ENCODE data around the gene RANBP17.
"Not testable (repeated sequence)": the region's sequence is repeated elsewhere in the genome, so short reads cannot be mapped to it uniquely, and the experiment has no call there.

RANBP17 gene

DNA sequence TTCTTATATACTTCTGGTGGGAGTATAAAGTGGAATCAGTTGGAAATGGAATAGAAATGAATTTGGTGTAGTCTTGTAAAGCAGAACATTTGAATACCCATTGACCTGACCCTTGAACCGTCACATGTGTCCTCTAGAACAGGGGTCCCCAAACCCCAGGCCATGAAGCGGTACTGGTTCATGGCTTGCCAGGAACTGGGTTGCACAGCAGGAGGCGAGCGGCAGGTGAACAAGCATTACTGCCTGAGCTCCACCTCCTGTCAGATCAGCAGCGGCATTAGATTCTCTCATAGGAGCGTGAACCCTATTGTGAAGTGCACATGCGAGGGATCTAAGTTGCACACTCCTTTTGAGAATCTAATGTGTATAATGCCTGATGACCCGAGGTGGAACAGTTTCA, 80.0 kb downstream of the RANBP17 start:
- DNase-seq (ENCODE audit: low read depth), result no peak

DNA sequence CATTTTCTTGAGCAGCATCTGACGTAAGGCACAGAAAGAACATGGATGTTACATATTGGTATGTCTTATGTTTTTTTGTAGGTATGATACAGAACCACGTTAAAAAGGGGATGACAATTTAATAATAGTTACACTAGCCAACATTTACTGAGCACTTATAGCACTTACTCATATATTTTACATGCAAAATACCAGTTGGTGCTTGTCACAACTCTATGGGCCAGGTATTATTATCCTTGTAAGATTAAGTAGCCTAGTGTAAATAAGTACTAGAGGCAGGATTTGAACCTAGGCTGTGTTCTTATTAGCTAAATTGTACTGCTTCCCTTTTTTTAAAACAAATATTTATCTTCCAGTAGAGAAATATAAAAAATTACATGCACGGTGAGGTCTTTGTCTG, 83.5 kb downstream of the RANBP17 start:
- no peak for DNase-seq (ENCODE audit: low read depth)

DNA sequence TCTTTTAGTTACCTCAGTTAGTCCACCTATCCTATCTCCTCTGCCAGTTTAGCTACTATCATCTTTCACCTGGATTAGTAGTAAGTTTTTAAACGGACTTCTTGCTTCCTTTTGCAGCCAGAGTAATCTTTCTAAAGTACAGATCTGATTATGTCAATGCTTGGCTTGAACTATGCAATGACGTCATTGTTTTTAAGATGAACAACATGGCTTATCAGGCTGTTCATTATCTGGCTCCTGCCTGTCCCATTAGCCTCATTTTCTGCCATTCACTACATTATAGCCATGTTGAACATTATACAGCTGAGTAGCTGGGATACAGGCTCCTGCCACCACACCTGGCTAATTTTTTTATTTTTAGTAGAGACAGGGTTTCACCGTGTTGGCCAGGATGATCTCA, 98.7 kb downstream of the RANBP17 start:
- DNase-seq (ENCODE audit: low read depth), result no peak

DNA sequence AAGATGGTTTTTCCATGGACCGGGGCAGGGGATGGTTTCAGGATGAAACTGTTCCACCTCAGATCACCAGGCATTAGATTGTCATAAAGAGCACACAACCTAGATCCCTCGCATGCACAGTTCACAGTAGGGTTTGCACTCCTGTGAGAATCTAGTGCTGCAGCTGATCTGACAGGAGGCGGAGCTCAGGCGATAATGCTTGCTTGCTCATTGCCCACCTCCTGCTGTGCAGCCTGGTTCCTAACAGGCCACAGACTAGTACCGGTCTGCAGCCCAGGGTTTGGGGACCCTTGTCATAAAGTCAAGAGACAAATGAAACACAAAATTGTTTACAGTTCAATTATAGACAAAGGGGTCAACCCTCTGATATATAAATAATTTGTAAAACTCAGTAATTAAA, 101.7 kb downstream of the RANBP17 start:
- DNase-seq (ENCODE audit: low read depth), result no peak

DNA sequence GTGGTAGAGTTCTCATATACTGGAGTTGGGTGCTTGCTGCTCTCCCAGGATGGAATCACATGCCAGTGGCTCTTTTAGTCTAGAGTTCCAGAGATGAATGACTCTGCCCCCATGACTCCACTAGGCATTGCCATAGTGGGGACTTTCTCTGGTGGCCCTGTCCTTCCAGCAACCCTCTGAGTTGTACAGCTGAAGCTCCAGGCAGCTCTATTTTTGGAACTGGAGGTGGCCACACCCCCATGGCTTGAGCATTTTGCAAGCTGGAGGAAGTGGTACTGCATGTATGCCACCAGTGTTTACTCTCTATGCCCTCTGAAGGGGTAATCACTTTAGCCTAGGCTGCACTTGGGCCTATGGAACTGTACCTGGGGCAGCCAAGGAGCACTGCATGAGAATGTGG, 112.6 kb downstream of the RANBP17 start:
- DNase-seq (ENCODE audit: low read depth), result no peak

DNA sequence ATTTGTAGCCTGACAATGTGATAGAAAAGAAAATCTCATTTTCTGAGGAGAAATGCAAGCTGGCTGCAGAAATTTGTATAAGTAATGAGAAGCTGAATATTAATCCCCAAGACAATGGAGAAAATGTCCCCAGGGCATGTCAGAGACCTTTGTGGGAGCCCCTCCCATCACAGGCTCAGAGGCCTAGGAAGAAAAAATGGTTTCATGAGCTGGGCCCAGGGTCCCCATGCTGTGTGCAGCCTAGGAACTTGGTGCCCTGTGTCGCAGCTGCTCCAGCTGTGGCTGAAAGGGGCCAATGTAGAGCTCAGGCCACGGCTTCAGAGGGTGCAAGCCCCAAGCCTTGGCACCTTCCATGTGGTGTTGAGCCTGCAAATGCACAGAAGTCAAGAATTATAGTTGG, 118.4 kb downstream of the RANBP17 start:
- DNase-seq (ENCODE audit: low read depth), result not testable (repeated sequence)

DNA sequence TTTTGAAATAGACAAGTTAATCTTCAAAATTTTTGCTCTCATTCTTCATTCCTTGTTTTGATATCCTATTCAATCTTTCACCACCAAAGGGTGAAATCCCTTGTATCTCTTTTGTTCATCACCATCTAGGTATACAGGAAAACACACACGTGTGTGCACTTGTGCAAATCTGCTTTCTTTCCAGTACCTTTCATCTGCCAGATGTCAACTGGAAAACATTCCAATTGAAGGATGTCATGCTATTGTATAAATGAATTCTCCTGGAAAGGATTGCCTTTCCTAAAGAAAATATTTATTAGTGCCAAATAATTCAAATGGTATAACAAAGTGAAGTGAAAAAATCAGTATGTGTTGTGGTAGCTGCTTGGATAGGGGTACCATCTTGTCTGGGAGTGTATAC, 123.7 kb downstream of the RANBP17 start:
- DNase-seq (ENCODE audit: low read depth), result no peak

DNA sequence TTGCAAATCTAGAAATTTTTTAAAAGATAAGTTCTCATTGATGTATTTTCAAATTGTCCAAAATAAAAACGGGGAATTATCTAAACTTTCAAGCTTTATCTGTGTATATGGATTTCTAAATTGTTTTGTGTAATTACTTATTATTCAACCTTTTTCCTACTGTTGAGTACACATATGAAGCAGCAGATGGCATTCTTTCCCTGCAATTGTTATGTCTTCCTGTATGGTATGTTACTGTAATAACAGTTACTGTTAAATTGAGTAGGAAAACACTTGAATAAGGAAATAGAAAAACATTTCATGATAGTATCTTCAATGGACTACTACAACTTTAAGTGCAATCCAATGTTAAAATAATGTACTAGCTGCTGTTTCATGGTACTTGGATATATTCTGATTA, 124.8 kb downstream of the RANBP17 start:
- DNase-seq (ENCODE audit: low read depth), result no peak

DNA sequence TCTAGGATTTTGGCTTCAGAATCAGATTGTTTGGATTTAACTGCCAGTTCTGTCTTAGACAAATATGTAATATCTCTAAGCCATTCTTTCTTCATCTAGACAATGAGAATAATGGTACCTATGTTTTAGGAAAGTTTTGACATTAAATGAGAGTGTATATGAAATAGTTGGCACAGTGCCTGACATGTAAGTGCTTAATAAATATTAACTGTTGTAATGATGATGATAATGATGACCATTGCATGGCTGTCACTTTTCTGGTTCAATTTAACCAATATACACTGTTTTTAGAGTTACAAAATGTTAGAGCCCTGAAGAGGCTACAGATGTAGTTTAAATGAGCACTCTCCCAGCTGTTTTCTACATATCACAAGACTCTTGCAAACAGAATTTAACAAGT, 131.7 kb downstream of the RANBP17 start:
- no peak for DNase-seq (ENCODE audit: low read depth)

DNA sequence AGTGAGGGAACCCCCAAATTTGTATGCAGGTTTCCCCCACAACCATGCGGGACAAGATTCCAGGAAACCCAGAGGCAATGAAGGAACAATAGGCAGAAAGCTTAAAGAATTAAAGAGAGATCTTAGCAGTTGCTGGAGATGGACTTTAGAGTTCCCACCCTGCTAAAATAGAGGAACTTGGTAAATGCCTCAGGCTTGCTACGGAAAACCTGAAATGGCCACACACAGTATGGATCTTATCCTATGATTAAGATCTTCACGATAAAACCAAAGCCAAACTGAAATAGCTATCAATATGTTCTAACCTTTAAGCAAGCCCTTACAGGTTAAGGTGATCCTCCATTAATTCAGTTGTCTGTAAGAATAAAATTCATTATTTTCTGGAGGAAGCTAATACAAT, 148.3 kb downstream of the RANBP17 start:
- no peak for DNase-seq (ENCODE audit: low read depth)

DNA sequence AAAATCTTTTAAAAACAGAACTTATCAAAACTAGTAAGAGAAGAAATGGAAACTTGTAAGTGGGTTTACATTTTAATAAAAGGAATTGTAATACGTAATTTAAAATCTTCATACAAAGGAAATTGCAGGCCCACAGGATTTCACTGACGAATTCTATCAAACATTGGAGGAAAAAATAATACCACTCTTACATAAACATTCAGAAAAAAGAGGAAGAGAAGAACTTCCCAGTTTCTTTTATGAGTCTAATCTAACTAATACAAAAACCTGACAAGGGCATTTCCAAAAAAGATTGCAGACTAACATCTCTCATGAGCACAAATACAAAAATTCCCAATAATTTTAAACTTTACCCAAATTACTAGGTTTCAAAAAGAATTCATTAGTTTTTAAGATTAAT, 149.0 kb downstream of the RANBP17 start:
- DNase-seq (ENCODE audit: low read depth), result no peak

DNA sequence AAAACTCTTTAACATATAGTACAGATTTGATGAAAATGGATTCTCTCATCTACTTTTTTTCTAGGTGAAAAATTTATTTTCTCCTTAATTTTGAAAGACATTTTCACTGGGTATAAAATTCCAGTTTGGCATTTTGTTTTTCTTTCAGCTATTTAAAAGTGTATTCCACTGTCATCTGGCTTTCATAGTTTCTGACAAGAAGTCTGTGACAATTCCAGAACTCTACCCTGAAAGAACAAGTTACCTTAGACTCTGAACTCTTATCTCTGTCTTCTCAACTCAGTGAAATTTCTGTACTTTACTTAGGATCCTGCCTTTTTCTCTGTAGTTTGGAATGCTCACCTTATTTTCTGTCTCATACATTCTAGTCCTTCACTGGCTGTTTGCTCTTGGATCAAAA, 161.7 kb downstream of the RANBP17 start:
- no peak for DNase-seq (ENCODE audit: low read depth)

DNA sequence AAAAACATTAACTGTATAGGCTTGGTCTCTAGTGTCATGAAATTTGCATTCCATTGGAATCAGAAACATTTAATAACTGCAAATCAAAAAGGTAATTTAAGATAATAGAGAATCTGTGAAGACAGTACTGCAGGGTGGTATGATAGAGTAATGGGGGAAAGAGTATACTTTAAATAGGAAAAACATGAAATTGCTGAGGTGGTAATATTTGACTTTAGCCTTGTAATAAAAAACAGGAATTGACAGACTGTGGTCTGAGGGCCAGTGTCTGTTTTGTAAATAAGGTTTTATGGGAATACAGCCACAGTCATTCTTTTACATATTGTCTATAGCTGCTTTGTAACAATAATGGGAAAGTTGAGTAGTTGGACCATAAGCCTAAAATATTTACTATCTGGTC, 162.3 kb downstream of the RANBP17 start:
- DNase-seq (ENCODE audit: low read depth), result no peak

DNA sequence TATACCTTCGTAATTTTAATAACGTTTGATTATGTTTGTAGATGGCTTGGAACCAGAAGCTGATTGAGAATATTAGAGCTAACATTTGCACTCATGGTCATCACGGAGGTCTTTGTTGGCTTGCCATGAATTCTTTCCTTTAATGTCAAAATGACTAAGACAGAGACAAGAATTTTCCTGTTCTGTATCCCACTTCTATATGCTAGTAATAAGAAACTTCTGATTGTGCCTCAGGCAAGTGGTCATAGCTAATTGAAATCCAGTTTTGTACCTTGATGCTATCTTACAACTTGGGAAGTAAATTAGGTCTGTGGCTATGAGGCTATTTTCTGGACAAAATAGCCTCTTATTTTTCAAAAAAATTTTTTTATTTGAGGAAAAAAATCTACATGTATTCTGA, 167.6 kb downstream of the RANBP17 start:
- DNase-seq (ENCODE audit: low read depth), result no peak

DNA sequence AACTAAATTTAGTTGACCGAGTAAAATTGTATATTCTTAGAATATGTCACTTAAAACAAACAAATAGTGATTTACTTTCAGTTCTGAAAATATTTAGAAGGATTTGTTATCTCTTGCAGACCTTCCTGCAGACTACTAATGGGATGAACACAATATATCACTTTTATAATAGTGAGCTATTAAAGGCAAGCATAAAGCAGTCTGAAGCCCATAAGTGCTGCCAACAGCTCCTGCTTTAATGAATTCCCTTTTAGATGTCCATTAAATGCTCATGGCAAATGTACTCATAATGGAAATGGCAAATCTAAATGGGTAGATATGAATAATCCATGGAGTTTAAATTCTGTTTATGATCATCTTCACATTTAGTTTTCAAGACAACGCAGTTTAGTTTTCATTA, 170.2 kb downstream of the RANBP17 start:
- no peak for DNase-seq (ENCODE audit: low read depth)

DNA sequence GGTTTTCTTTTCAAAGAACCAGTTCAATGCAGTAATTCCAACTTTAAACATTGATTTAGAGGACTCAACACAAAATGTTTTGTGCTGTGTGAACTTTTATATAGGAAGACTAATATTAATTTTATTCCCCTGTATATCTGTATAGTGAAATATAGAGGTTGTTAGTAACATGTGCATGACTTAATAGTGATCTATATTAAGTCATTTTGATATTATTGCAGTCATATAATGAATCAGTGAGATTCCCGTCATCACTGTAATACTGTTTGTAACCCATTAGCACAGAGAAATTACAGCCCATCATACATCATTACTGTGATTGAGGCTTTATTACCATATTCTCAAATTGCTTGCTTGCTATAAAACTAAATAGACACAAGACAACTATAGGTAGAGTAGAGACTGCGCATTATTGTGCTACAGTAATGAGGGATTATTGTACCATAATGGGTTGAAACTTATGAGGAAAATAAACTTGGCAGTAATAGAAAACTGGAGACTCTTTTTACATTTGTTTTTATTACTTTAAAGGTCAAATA, 170.7 kb downstream of the RANBP17 start:
- no peak for DNase-seq (ENCODE audit: low read depth)

DNA sequence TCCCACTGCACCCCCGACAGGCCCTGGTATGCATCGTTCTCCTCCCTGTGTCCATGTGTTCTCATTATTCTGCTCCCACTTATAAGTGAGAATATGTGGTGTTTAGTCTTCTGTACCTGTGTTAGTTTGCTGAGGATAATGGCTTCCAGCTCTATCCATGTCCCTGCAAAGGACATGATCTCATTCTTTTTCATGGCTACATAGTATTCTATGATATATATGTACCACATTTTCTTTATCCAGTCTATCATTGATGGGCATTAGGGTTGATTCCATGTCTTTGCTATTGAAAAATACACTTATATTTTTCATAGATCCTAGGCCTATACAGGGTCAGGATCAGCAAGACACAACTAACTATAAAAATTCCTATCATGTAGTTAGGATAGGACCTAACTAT, 180.1 kb downstream of the RANBP17 start:
- not testable (repeated sequence) for DNase-seq (ENCODE audit: low read depth)

DNA sequence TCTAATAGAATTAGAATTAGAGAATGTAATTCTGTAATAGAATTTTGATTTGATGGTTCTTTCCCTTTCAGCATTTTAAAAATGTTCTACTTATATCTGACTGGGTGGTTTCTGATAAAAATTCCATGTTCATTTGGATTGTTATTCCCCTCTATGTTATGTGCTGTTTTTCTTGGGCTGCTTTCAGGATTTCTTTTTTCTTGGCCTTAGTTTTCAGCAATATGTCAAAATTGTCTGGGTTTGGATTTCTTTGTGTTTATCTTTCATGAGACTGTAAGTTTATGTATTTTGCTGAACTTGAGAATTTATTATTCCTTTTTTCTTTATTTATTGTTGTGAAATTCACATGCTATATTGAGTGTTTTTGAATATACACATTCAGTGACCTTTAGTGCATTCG, 189.1 kb downstream of the RANBP17 start:
- DNase-seq (ENCODE audit: low read depth), result no peak

DNA sequence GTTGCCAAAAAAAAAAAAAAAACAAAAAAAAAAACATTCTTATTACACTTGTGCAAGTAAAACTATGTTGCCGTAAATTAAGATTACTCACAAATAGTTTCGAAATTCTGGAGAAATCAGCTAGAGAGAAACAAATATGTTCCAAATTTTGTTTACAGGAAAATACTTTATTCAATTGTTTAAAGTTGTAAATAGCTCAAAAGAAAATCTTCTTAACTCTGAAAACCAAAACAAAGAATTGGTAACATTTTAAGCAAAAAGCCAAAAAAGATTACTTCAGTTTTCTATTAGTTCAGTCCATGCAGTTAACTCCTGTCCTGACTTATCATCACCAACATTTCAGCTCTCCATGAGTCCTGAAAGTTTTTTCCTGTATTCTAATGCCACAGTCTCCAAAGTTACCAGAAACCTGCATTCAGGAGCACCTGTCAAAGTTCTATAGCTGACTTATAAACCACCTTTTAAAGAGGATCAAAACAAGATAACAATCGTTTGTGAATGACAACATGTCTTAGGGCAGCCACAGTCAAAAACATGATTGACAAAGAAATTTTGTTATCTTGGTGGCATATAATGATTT, 194.1 kb downstream of the RANBP17 start:
- DNase-seq (ENCODE audit: low read depth), result no peak

DNA sequence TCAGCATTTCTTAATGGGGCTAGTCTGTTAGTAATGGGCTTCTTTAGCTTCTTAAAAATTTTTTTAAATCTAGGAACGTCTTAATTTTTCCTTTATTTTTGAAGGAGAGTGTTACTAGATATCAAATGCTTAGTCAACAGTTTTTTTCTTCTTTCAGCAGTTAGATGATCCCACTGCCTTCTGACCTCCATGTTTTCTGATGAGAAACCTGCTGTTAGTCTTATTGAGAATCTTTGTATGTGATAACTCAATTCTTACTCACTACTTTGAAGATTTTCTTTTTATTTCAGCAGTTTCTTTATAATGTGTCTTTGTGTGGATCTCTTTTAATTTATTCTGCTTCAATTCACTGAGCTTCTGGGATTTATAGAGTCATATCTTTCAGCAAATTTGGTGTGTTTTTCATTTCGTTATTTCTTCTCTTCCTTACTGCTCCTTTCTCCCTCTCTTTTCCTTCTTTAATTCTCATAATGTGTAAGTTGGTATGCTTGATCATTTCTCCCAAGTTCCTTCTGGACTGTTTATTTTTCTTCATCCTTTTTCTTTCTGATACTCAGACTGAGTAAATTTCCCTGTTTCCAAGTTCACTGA, 205.8 kb downstream of the RANBP17 start:
- DNase-seq (ENCODE audit: low read depth), result no peak

DNA sequence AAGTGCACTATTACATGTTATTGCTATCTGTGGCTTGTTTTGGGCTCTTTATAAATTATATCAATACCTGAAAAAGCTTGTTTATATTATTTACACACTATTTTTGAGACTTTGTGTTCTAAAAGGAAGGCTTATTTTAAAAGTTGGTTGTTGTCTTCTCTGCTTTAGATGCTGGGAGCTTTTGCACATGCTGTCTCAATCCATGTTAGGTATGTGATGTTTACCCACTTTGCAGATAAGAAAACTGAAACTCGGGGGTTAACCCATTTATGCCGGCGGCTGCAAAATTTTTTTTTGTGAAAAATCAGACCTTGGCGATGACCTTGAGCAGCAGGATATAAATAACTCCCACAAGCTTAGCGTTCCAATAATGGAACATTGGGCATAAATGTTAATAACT, 212.9 kb downstream of the RANBP17 start:
- no peak for DNase-seq (ENCODE audit: low read depth)

DNA sequence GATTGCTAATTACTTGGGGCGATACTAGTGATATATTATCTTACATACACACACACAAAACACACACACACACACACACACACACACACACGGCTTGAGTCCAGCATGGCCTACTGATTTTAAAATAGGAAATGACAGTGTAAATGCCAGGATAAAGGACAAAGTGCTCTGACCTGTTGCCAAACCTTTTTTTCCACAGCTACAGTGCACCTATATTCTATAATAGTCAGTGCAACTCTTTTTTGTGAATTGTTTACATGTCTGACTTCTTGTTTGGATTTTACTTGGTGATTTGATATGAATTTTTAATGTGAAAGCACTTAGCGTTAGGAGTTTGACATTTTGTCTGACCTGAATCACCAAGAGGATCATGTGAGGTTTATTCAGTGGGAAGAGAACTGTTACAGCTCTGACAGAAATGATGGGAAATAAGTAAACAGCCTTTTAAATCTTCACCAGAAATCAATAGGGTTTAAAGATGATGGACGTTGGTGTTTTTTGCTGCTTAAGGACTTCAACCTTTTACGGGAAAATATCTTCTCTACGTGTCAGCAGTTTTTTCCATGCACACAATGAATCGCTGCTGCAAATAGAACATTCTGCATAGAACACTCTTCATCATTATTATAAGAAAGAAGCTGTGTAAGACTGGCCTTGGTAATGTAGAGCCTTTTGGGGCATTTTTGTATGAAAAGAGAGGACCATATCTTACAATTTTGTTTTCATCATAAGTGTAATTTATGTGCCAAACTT, 218.5 kb downstream of the RANBP17 start:
- no peak for DNase-seq (ENCODE audit: low read depth)

DNA sequence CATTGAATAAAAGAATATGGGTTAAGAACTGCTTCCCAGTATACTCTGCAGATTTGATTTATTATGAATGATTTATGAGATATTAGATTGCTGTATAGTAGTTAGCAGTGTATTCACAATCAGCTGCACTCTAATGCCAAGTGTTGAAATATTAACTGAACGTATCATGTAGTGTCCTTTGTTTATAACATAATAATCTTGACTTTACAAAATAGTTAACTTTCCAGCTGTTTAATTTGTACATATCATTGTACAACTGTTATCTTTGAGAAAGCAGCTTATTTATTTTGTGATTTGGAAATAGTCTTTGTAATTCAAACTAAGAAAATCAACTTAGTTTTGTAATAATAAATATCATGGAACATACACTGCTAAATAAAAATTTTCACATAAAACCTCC, 219.5 kb downstream of the RANBP17 start:
- DNase-seq (ENCODE audit: low read depth), result no peak

DNA sequence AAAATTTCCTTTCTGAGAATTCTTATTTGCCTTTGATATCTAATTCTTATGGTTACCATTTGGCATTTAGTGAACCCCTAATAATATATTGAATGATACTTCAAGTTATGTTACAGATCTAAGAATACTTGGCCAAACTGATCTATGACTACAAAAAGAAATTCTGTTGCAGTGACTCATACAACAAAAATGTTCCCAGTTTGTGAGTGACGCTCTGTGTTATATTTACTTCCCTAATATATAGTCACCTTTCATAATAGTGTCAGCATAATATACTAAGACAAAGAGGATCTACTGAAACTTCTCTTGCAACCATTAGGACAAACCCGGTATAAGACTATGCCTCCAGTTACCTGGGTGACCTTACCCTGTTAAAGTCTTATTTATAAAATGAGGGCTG, 230.4 kb downstream of the RANBP17 start:
- DNase-seq (ENCODE audit: low read depth), result no peak
